ENCODE measurements around the gene CHIT1. TPM values are rescaled to one million over a fixed set of nuclear protein-coding genes. Genes with fewer than 3 reads are reported as not detected.

Gene CHIT1
- total RNA-seq, 4 donors from 2014 or later, result 0.45 to 9.0 (median 1.2) TPM; not detected in 1

- intact Hi-C loops (cut with DNase I), result no loop called here
- TF ChIP-seq CTCF (IDR thresholded peaks at IDR 0.05), result no peak
- no peak for TF ChIP-seq POLR2A (IDR thresholded peaks at IDR 0.05)
- no peak overlapping the region for H3K27ac ChIP-seq
Observed at GRCh38 chr1:203176273-203177035, 53.0 kb downstream of the CHIT1 start.

GRCh38 chr1:203175827-203176241 is 53.6 kb downstream of the CHIT1 start:
- intact Hi-C loops (cut with DNase I), result no loop called here
- Histone ChIP-seq H3K36me3 (no peaks in the 10 kb centered on the region), H3K9me3 (no peaks in the 10 kb centered on the region), H3K27me3 (no peaks in the 10 kb centered on the region), H3K4me1 (peaks cover 8 to 9% of the 10 kb centered on the region in 2 donors), H3K27ac (no peak overlapping the region), H3K4me3 (replicated peaks in 1 of 3) (no peak overlapping the region)
- TF ChIP-seq POLR2A (IDR thresholded peaks at IDR 0.05) (no peak), CTCF (IDR thresholded peaks at IDR 0.05) (no peak)
- peak; percentile 22 to 34 for DNase-seq
- 83% methylated on average over 8 to 9 of the region's 9 CpGs for WGBS, 2 donors

More at GRCh38 chr1:203176273-203177035, 53.0 kb downstream of the CHIT1 start:
- Histone ChIP-seq H3K4me3 (replicated peaks in 1 of 3) (no peak overlapping the region), H3K4me1 (peaks cover 8 to 9% of the 10 kb centered on the region in 2 donors), H3K36me3 (no peaks in the 10 kb centered on the region), H3K27me3 (no peaks in the 10 kb centered on the region), H3K9me3 (no peaks in the 10 kb centered on the region)
- no peak for DNase-seq
- 95 to 96% methylated on average over 9 of the region's 9 CpGs for WGBS, 2 donors

- no peak for DNase-seq
- H3K9me3 ChIP-seq, result no peaks in the 10 kb centered on the region
- 80% methylated on average over 5 of the region's 5 CpGs; no CpG with 5 or more reads in 1 of the 2 donors for WGBS, 2 donors
- TF ChIP-seq POLR2A (IDR thresholded peaks at IDR 0.05) (no peak), CTCF (IDR thresholded peaks at IDR 0.05) (no peak)
- H3K4me3 ChIP-seq (replicated peaks in 1 of 3), result no peak within 1 kb of the TSS
- H3K27me3 ChIP-seq, result no peaks in the 10 kb centered on the region
- H3K4me1 ChIP-seq, result peaks cover 8 to 9% of the 10 kb centered on the region in 2 donors
- no peaks in the 10 kb centered on the region for H3K36me3 ChIP-seq
- H3K27ac ChIP-seq, result no peak within 1 kb of the TSS
- intact Hi-C loops (cut with DNase I), result no loop called here
Observed at GRCh38 chr1:203175237-203175826, 54.1 kb downstream of the CHIT1 start, which contains the start of gene MYBPH. TSS of gene MYBPH (minus strand) at chr1:203175826. CDS start at chr1:203175755, 71 bp downstream.

- Histone ChIP-seq H3K27ac (no peak overlapping the region), H3K9me3 (no peaks in the 10 kb centered on the region), H3K4me3 (replicated peaks in 1 of 3) (no peak overlapping the region), H3K4me1 (peaks cover 8 to 9% of the 10 kb centered on the region in 2 donors), H3K36me3 (no peaks in the 10 kb centered on the region), H3K27me3 (no peaks in the 10 kb centered on the region)
- DNase-seq, result no peak
- TF ChIP-seq CTCF (IDR thresholded peaks at IDR 0.05) (no peak), POLR2A (IDR thresholded peaks at IDR 0.05) (no peak)
- intact Hi-C loops (cut with DNase I), result loop anchor here (5.0 kb wide), 2 partner anchors 43 to 57 kb away; no protein-coding TSS in a partner anchor
- WGBS, 2 donors, result 91 to 92% methylated on average over 4 to 12 of the region's 12 CpGs
Observed at GRCh38 chr1:203174324-203174985, 55.0 kb downstream of the CHIT1 start.
